Brain microvascular endothelial cell (primary cell): Measurements from ENCODE around the gene POLG.

Source experiments
- DNase-seq: peaks from one replicate; pipeline ENCODE4 v3.0.0-alpha.2; 2020
- H3K27ac ChIP-seq: fragments of 250-450 bp; sonication (Bioruptor Pico); 2 replicates; pipeline ENCODE4 v1.5.1; 2020; ENCODE audit warnings: mild to moderate bottlenecking, moderate library complexity
- H3K27me3 ChIP-seq: fragments of 250-450 bp; sonication (Bioruptor Pico); replicated peaks from 2 replicates; pipeline ENCODE4 v1.5.1; 2020; ENCODE audit warnings: mild to moderate bottlenecking
- H3K36me3 ChIP-seq: fragments of 250-450 bp; sonication (Bioruptor Pico); replicated peaks from 2 replicates; pipeline ENCODE4 v1.5.1; 2020; ENCODE audit warnings: mild to moderate bottlenecking
- H3K4me3 ChIP-seq: 2 replicates; pipeline ENCODE4 v1.5.1; 2011; ENCODE audit warnings: low read depth, mild to moderate bottlenecking, control low read depth, low read length, moderate library complexity
- in situ Hi-C: cut with HindIII; loops from 2 replicates; pipeline ENCODE4 v1.10.0; 2017; ENCODE audit warnings: low sequenced_read_pairs, low pct_ligation_motif_present
- TF ChIP-seq, protein P1 (sequence below): IDR thresholded peaks from 2 replicates; pipeline ENCODE4 v1.5.1; 2011; ENCODE audit warnings: low read depth, mild to moderate bottlenecking, moderate library complexity, low read length, control low read depth, inconsistent platforms; ENCODE audit errors: missing control alignments

The POLG gene

DNA sequence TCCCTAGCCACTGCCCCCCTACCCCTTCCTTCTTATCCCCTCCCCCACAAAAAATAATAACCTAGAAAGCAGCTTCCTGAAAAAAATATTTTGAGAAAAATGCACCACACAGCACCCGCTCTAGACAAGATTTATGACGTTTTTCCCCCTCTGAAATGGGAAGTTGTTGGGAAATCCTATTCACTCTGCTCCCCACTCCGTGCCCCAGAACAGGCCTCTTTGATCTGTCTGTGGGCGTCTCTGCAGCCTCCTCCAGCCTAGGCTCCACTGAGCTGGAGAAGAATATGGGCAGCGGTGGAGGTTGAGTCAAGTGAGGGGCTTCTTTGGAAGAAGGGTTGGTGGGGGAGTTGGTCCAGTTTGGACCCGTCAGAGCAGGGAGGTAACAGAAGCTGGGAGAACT is 28.5 kb upstream of the POLG start:
- in situ Hi-C loops = no loop called here
- TF ChIP-seq, protein P1, sequence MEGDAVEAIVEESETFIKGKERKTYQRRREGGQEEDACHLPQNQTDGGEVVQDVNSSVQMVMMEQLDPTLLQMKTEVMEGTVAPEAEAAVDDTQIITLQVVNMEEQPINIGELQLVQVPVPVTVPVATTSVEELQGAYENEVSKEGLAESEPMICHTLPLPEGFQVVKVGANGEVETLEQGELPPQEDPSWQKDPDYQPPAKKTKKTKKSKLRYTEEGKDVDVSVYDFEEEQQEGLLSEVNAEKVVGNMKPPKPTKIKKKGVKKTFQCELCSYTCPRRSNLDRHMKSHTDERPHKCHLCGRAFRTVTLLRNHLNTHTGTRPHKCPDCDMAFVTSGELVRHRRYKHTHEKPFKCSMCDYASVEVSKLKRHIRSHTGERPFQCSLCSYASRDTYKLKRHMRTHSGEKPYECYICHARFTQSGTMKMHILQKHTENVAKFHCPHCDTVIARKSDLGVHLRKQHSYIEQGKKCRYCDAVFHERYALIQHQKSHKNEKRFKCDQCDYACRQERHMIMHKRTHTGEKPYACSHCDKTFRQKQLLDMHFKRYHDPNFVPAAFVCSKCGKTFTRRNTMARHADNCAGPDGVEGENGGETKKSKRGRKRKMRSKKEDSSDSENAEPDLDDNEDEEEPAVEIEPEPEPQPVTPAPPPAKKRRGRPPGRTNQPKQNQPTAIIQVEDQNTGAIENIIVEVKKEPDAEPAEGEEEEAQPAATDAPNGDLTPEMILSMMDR = no peak
- no peak overlapping the region for H3K4me3 ChIP-seq
- no peak for DNase-seq
- no peak overlapping the region for H3K27ac ChIP-seq
- H3K27me3 ChIP-seq = peaks cover 96% of the 10 kb centered on the region
- no peaks in the 10 kb centered on the region for H3K36me3 ChIP-seq

DNA sequence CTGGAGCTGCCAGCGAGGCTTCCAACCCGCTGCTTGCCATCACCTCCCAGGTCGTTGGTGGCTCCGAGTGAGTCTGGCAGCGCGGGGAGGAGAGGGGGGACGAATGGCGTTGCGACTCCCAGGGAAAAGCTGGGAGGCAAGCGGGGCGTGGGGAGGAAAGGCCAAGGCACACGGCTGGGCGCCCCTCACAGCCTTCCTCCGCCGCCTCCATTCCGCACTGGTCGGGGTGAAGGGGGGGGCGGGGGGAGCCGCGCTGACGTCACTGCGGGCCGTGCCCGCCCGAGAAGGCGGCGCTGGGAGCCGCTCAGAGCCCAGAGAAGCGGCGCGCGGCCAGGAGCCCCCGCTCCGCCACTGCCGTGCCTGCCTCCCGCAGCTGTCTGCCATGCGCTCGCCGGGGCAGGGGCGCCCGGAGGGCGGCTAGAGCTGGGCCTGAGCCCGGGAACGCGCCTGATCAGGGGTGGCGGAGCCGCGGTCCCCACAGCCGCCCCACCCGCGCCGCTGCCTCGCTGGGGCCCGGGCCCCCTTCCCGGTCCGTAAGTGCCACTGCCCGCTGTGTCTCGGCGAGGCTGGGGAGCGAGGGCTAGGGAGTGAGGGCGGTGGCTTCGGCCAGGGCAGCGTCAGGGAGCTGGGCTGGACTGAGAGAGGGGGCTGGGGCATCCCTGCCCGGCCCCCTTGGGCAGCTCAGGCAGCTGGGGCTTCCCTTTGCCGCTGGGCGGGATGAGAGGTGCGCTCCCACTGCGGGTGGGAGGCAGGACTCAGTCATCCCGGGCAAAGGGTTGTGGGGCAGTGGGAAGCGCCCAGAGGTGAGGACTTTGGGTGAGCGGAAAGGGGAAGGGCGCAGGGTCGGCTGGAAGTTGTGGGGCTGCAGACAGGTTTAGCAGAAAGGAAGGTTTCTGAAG is 27.8 kb upstream of the POLG start:
- TF ChIP-seq, protein P1 = no peak
- Histone ChIP-seq H3K4me3 (no peak overlapping the region), H3K27me3 (peaks cover 96% of the 10 kb centered on the region), H3K36me3 (no peaks in the 10 kb centered on the region), H3K27ac (no peak overlapping the region)
- no peak for DNase-seq
- in situ Hi-C loops = no loop called here

DNA sequence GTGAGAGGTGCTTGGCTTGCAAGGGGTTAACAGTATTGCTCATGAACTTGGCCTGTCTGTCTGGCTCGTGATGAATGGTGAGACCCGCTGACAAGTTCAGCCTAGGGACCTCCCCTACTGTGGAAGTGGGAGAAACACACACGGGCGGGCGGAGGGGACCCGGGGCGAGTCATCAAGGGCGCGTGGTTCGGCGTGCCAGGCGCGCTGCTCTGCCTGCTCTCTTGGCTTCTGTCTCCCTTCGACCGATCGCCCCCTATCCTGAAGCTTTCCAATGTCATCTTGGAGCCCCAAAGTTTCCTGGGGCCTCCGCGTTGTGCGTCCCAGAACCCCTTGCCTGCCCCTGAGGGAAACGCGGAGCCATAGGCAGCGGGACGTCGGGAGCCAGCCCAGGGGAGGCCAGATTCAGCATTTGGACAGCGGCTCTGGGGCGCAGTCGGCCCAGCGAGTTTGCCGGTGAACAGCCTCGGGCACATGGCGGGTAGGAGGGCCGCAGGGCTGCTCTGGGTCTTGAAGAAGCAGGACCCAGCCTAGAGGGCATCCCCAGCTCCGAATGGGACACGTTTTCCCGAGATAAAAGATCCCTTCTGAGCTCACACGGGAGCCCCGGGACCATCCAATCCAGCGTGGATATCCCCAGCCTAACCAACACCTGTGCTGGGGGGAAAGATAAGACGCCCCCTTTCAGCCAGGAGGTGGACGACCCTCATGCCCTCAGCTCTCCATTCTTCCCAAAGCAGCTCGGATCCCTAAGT is 27.0 kb upstream of the POLG start:
- TF ChIP-seq, protein P1 = no peak

DNA sequence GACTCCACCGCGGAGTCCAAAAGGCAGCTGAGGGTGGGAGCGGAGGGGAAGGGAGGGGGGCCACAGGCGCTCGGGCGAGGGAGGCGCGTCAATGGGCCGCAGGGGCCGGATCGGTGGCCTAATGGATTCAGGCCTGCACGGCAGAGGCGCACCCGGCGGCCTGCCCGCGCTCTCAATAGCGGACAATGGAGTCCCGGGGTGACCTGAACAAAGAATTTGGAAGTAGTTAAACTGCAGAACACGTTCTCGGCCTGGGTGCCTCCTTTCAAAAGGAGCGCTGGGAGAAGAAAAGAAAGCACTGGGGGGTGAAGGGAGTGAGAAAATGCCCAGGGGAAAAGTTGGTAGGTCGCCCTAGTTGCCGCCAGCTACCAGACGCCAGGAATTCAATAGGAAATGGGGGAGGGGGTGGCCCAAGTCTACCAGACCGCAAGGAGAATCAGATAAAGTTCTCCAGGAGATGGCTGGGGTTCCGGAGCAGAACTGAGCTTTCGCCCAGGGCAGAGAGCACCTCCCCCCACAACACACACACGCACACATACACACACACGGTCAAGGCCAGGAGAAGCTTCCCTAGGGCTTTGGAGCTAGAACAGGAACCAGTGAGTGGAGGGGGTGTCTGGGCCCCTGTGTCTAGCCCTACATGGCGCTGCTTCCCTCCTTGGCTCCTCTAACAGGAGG is 25.8 kb upstream of the POLG start:
- Histone ChIP-seq H3K4me3 (no peak overlapping the region), H3K27ac (no peak overlapping the region), H3K27me3 (peaks cover 85% of the 10 kb centered on the region), H3K36me3 (no peaks in the 10 kb centered on the region)
- TF ChIP-seq, protein P1 = no peak
- in situ Hi-C loops = no loop called here
- no peak for DNase-seq

More for the DNA sequence above, 27.0 kb upstream of the POLG start:
- Histone ChIP-seq H3K27me3 (peaks cover 94% of the 10 kb centered on the region), H3K36me3 (no peaks in the 10 kb centered on the region), H3K4me3 (no peak overlapping the region), H3K27ac (no peak overlapping the region)
- peak; percentile 33 for DNase-seq
- in situ Hi-C loops = no loop called here

DNA sequence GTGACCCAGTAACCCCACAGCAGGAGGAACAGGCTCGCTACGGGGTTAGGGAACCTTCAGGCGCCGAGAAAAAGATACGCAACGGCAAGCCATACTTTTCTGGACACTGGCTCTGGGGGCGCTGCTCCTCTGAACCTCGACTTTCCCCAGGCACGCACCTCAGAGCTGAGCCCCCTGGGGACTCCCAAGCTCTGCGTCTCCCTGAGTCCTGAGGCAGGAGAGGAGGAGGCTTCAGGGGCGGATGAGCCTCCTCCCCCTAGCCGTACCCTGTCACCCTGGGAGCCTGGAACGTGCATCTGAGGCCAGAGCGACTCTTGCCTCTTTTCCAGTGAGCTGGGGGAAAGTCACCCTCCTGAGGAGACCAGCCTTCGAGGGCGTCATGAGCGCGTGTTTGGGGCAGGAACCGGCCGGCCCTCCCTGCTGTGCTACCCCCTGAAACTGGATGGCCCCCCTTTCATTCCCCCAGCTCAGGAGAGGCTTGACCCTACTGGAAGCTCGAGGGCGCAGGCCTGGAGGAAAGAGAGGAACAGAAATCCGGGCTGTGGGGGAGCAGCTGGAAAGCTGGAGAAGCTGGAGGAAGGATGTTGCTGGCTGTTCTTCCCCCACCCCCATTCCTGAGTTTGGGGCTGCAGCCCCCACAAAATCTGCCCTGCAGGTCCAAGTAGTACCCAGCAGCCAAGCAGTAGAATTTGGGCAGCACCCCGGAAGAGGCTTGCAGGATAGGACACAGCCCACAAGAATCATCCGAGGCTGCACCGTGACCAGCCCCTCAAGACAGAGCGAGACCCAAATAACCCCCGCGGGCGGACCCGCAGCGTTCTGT is 25.1 kb upstream of the POLG start:
- Histone ChIP-seq H3K27ac (no peak overlapping the region), H3K27me3 (peaks cover 78% of the 10 kb centered on the region), H3K36me3 (no peaks in the 10 kb centered on the region), H3K4me3 (no peak overlapping the region)
- DNase-seq = no peak
- in situ Hi-C loops = no loop called here
- TF ChIP-seq, protein P1 = no peak
